Stimulated activated CD8-positive, alpha-beta memory T cell treated with anti-CD3 and anti-CD28 coated beads, Interleukin-15, amount 100 ng/mL, for 24 hours (primary cell): Measurements from ENCODE around the gene AKT1S1.
A peak's percentile ranks its signal among the peaks of the same experiment; 100 is the strongest.

Source experiments
- DNase-seq: peaks from one replicate; pipeline ENCODE4 v3.0.0-alpha.2; 2020; ENCODE audit warnings: low read depth

The AKT1S1 gene

GRCh38 chr19:49866933-49867782, 10.0 kb downstream of the AKT1S1 start, which contains the start of gene PNKP:
Gene PNKP (minus strand): TSS chr19:49867576. CDS start chr19:49867204, 372 bp downstream.
- DNase-seq: peak; percentile 87

GRCh38 chr19:49864890-49865289, 12.3 kb downstream of the AKT1S1 start:
- DNase-seq: no peak

GRCh38 chr19:49863935-49864320, 13.2 kb downstream of the AKT1S1 start:
- DNase-seq: no peak

DNA sequence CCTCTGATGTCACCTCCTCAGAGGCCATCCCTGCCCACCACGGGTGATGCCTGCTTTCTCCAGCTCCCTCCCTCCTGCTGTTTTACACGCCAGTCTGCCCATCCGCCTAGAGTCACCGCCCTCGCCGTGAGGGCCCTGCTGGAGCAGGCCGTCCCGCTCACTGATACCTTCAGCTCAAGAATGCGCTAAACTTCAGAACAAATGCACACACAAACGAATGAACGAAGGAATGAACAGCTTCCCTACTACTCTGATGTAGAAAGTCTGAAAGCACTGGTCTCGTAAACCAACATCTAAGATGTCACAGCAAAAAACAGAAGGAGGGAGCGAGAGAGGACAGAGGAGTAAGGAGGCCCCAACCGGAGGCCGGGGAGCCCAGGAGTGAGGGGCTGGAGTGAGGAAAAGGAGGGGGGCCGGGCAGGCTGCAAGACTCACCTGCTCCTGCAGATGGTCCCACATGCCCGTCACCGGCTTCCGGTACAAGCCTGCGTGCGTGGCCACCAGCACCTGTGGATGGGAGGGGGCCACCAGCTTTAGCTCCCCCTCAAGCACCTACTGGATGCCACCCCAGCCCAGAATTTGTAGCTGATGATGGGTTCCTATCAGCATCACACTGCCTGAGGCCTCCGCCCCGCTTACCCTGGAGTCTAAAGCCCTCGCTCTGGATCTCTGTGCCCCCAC, 13.8 kb downstream of the AKT1S1 start:
- no peak for DNase-seq

- no peak for DNase-seq
These were observed 14.5 kb downstream of the AKT1S1 start for GRCh38 chr19:49862391-49863253.

GRCh38 chr19:49861541-49862378, 15.4 kb downstream of the AKT1S1 start:
- DNase-seq: no peak

DNA sequence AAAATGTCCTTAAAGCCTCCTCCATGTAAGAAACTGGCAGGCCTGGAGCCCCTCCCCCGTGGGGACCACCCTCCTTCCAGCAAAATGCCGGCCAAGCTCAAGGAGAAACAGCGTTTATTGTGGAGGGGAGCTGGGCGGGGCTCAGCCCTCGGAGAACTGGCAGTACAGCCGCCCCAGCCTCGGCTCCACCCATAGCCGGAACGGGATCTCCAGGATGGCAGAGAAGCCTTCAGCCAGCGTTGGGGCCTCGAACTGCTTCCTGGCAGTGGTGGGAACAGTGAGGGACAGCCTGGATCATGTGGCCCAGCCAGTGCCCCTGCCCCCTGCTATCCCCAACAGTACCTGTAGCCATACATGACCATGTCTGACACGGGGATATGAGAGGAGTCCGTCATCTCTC, 16.0 kb downstream of the AKT1S1 start:
- no peak for DNase-seq

- DNase-seq: no peak
These were observed 16.6 kb downstream of the AKT1S1 start for GRCh38 chr19:49860336-49861102.

DNA sequence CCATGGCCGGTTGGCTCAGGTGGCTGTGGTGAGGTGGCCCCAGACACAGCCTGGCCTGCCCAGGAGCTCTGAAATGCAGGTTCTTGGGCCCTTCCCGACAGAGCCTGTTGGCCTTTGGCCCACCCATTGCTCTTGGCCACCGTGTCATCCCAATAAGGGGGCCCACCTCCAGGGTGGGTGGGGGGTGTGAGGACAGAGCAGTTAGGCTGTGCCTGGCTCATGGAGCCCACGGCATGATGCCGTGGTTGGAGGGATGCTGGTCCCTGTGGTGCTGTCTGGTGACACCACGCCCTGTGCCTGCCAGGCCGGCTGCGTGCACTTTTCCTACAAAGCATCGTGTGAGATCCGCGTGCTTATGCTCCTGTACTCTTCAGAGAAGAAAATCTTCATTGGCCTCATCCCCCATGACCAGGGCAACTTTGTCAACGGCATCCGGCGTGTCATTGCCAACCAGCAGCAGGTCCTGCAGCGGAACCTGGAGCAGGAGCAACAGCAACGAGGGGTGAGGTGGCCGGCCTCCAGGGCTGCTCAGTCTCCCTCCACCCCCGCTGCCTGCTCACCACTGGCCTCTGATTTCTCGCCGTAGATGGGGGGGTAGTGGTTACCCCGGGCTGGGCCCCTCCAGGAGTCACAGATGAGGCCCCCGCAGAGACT, 17.3 kb downstream of the AKT1S1 start:
- DNase-seq: no peak

GRCh38 chr19:49858088-49858985, 18.8 kb downstream of the AKT1S1 start:
- DNase-seq: no peak

- no peak for DNase-seq
These were observed 19.4 kb downstream of the AKT1S1 start for GRCh38 chr19:49857838-49858087.

DNA sequence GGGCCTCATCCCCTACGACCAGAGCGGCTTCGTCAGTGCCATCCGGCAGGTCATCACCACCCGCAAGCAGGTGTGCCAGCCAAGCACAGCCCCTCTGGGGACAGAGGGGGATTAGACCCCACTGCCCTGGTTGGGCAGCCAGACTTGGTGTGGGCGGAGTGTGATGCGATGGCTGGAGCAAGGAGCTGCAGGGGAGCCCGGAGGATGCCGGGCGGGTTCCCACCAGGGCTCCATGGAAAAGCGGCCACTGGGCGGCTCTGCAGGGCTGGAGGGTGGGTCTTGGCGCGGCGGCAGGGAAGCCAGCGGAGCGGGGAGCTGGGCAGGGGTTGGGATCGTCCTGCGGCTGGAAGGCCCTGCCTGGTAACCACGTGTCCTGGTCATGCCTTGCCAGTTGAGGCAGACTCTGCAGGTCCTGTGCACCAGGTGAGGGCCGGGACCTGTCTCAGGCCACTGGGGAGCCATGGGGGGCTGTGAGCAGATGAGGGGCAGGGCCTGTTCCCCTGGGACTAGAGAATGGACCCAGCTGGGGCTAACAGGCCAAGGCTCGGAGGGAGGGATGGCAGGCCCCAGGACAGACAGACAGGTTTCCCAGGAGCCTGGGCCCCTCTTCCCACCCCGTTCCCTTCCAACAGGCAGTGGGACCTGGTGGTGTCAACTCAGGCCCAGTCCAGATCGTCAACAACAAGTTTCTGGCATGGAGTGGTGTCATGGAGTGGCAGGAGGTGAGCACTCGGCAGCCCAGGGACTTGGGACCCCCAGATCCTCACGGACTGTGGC, 19.9 kb downstream of the AKT1S1 start:
- DNase-seq: no peak

DNA sequence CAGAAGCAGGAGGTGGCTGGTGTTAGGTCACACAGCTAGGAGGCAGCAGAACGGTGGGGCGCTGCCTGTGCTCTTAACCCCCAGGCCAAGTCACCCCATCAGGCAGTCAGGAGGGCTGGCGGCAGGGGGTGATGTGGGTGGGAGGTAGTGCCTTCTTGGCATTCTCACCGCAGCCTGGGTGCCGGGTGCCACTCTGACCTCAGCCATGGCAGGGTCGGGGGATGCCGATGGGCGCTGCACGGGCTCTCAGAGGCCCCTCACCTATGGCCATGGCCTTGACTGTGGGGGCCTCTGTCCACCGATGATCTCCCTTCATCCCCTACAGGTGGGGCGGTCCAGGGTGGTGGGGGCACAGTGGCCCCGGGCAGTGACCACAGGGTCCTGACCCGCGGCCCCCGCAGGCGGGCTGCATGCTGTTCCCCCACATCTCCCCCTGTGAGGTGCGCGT, 20.6 kb downstream of the AKT1S1 start:
- no peak for DNase-seq

- DNase-seq: no peak
These were observed 21.2 kb downstream of the AKT1S1 start for GRCh38 chr19:49855676-49856573.

- DNase-seq: no peak
These were observed 21.9 kb downstream of the AKT1S1 start for GRCh38 chr19:49855277-49855675.

- no peak for DNase-seq
These were observed 22.5 kb downstream of the AKT1S1 start for GRCh38 chr19:49854378-49855263.
